ENCODE data around the gene AVPR2. TPM values are rescaled to one million over a fixed set of nuclear protein-coding genes. Genes with fewer than 3 reads are reported as not detected.

Gene AVPR2
- total RNA-seq, 2 experiments from 2014 or later: not detected

- H3K4me1 Mint-ChIP-seq: peaks cover 30% of the 10 kb centered on the region
Measured at GRCh38 chrX:153906126-153906917, 1.8 kb downstream of the AVPR2 start.

DNA sequence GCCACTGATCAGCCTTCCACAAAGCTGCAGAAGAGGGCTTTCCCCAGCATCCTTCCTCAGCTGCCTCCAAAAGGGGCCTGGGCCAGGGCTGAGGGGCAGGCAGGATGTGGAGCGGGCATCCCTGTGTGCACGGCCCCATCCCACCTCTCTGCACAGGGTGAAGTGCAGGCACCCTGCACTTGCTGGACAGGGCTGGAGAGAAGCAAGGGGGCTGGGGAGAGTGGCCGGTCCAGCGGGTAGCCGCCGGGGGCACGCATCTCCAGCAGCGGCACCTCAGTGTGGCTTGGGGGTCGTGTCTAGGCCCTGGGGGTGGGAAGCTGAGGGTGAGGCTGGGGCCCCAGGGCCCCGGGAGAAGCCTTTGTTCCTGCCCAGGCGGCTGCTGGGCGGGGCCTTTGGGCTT lies 3.0 kb downstream of the AVPR2 start:
- H3K36me3 Mint-ChIP-seq (ENCODE audit: low read depth): peaks cover 13% of the 10 kb centered on the region
- CTCF ChIA-PET: no interaction called here
- no peak for DNase-seq
- H3K4me3 Mint-ChIP-seq: no peak overlapping the region
- H3K27ac Mint-ChIP-seq: no peak overlapping the region
- no peaks in the 10 kb centered on the region for H3K9me3 Mint-ChIP-seq
- no peaks in the 10 kb centered on the region for H3K27me3 Mint-ChIP-seq
- POLR2A ChIA-PET: interaction anchor here (1.1 to 9.4 kb wide), 5 partner anchors 10 to 126 kb away, joined by 3 to 114 read pairs (median 5); partner anchors contain the start of genes ARHGAP4, IDH3G and SSR4
- H3K4me1 Mint-ChIP-seq: peaks cover 24% of the 10 kb centered on the region

More at GRCh38 chrX:153906126-153906917, 1.8 kb downstream of the AVPR2 start:
- H3K36me3 Mint-ChIP-seq (ENCODE audit: low read depth): peaks cover 7% of the 10 kb centered on the region
- no peak overlapping the region for H3K4me3 Mint-ChIP-seq
- ChIA-PET CTCF (interaction anchor here (0.9 kb wide), 1 partner anchor 41 kb away, joined by 3 read pairs; no protein-coding TSS in a partner anchor), POLR2A (interaction anchor here (0.8 to 9.4 kb wide), 6 partner anchors 11 to 459 kb away, joined by 3 to 114 read pairs (median 4); partner anchors contain the start of genes ARHGAP4, IDH3G and SSR4)
- no peak for DNase-seq
- H3K27me3 Mint-ChIP-seq: no peaks in the 10 kb centered on the region
- H3K27ac Mint-ChIP-seq: peak overlapping the region; percentile 16
- no peaks in the 10 kb centered on the region for H3K9me3 Mint-ChIP-seq

DNA sequence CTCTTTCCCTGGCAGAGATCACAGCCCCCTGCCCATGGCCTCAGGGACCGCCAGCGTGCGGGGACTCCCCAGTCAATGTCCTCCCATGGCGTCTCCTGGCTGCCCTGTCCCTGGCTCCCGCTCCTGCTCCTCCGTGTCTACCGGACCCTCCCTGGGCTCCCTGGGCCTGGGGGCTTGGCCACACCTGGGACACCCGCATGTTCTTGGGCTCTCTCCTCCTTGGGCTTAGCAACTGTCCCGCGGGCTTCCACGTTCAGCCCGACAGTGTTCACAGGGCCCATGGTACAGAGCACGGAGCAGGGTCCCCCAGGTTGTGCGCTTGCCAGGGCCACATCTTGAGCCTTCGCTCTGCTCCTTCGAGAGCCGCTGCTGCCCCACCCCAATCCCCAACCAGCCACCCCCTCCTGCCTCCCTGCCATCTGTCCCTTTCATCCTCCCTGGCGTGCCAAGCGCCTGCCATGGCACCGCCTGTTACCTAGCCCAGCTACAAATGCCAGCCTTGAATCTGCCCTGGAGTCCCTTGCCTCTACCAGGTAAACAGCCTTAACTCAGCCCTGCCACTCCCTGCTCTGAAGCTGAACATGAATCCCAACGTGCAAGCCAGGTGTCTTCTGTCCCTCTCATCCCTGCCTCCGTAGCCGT lies 3.9 kb downstream of the AVPR2 start:
- ChIA-PET CTCF (no interaction called here), POLR2A (interaction anchor here (1.7 to 9.4 kb wide), 2 partner anchors 17 to 58 kb away, joined by 4 to 114 read pairs; partner anchors contain the start of gene ARHGAP4)

DNA sequence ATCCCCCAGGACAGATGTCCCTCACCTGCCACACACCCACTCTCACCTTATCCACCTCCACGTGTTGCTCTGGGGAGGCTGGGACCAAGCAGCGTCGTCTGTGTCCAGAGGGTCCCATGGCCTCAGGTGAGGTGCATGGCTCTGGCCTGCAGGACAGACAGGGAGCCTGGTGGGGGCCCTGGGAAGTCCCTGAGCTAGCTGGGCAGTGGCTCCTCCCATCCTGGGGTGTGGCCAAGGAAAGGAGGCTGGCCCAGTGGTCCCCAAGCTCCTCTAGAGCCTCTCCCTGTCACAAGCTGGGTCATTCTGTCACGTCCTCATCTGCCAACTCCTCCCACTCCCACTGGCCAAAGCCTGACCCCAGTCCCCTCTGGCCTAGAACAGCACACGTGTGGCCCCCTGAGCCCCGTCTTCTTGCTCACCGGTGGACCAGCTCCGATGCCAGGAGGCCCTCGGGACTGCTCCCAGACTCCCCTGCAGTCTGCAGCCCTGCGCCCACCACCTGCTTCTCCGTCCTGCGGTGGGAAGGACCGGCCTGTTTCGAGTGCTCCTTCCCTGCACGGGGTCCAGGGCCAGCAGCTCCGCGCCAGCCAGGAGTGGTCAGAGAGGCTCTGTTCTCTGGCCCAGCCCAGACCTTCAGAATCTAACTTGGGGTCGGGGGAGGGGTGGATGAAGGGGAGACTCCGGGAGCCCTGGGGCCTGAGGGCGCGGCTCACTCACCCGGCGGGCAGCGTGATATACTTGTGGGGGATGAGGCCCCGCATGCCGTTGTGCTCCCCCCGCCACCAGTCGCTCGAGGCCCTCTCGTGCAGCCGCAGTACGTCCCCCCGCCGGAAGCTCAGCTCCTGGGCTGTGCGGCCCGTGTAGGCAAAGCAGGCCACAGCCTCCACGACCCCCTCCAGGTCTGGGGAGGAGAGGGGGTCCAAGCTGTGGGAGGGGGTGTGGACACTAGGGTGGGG lies 4.8 kb downstream of the AVPR2 start:
- peaks cover 12% of the 10 kb centered on the region for H3K4me1 Mint-ChIP-seq
- no peak for DNase-seq
- H3K36me3 Mint-ChIP-seq (ENCODE audit: low read depth): peaks cover 16% of the 10 kb centered on the region
- no peaks in the 10 kb centered on the region for H3K27me3 Mint-ChIP-seq
- no peak overlapping the region for H3K27ac Mint-ChIP-seq
- H3K4me3 Mint-ChIP-seq: no peak overlapping the region
- no peaks in the 10 kb centered on the region for H3K9me3 Mint-ChIP-seq
- ChIA-PET POLR2A (interaction anchor here (1.1 to 9.4 kb wide), 3 partner anchors 16 to 60 kb away, joined by 3 to 114 read pairs (median 4); partner anchors contain the start of gene ARHGAP4), CTCF (no interaction called here)

More for the DNA sequence above, 3.9 kb downstream of the AVPR2 start:
- no peak for DNase-seq
- Mint-ChIP-seq H3K4me3 (no peak overlapping the region), H3K36me3 (ENCODE audit: low read depth) (peaks cover 13% of the 10 kb centered on the region), H3K4me1 (peaks cover 21% of the 10 kb centered on the region), H3K27me3 (no peaks in the 10 kb centered on the region), H3K9me3 (no peaks in the 10 kb centered on the region), H3K27ac (no peak overlapping the region)

DNA sequence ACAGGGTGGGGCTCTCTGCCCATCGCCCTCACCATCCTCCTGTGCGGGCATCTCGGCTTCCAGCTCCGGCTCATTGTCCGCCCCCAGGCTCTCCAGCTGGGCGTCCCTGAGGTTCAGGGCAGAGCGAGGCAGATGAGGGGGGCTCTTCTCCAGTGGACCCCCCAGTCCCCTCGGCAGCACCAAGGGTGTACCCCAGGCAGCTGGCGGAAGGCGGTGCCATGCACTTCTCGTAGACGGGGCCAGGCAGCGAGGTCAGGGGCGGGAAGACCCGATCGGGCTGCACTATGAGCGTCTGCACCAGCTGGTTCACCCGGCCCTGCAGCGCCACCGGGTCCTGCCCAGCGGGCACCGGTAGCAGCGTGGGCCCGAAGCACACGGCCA lies 5.5 kb downstream of the AVPR2 start:
- H3K27ac Mint-ChIP-seq: no peak overlapping the region
- H3K36me3 Mint-ChIP-seq (ENCODE audit: low read depth): peaks cover 16% of the 10 kb centered on the region
- no peak overlapping the region for H3K4me3 Mint-ChIP-seq
- no peaks in the 10 kb centered on the region for H3K27me3 Mint-ChIP-seq
- POLR2A ChIA-PET: interaction anchor here (9.4 kb wide), 1 partner anchor 15 kb away, joined by 114 read pairs; the partner anchor contains the start of gene ARHGAP4
- no peak for DNase-seq
- CTCF ChIA-PET: no interaction called here
- H3K4me1 Mint-ChIP-seq: peaks cover 10% of the 10 kb centered on the region
- no peaks in the 10 kb centered on the region for H3K9me3 Mint-ChIP-seq

DNA sequence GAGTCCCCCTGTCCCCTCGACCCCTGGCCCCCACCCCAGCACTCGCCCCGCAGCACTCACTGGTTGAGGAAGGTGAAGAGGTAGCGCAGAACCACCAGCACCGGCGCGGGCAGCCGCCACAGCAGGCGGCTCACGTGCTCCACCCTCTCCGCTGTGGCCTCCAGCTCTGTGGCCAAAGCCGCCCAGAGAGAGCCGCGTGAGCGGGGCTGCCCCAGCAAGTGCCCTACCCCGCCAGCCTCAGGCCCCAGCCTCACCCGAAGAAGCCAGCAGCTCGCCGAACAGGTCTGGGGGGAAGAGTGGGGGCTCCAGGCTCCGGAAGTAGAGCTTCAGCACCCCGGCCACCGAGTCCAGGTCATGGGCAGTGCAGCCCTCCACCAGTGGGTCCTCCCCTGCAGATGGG lies 6.0 kb downstream of the AVPR2 start:
- POLR2A ChIA-PET: interaction anchor here (9.4 kb wide), 1 partner anchor 15 kb away, joined by 114 read pairs; the partner anchor contains the start of gene ARHGAP4
- Mint-ChIP-seq H3K27ac (no peak overlapping the region), H3K36me3 (ENCODE audit: low read depth) (peaks cover 16% of the 10 kb centered on the region), H3K9me3 (no peaks in the 10 kb centered on the region), H3K4me3 (no peak overlapping the region), H3K4me1 (peaks cover 9% of the 10 kb centered on the region), H3K27me3 (no peaks in the 10 kb centered on the region)
- CTCF ChIA-PET: interaction anchor here (1.0 kb wide), 1 partner anchor 15 kb away, joined by 3 read pairs; no protein-coding TSS in a partner anchor
- DNase-seq: no peak

DNA sequence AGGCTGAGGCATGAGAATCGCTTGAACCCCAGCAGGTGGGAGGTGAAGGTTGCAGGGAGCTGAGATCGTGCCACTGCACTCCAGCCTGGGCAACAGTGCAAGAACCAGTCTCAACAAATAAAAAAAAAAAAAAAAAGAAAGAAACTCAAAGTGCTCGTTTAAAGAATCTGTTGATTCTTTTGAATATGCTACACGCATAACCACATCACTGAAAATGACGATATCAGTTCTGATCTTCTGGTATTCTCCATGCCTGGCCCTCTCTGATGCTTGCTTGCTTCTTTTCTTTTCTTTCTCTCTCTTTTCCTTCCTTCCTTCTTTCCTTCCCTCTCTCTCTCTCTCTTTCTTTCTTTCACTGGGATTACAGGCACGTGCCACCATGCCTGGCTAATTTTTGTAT lies 7.3 kb downstream of the AVPR2 start:
- no peaks in the 10 kb centered on the region for H3K27me3 Mint-ChIP-seq
- H3K4me1 Mint-ChIP-seq: peaks cover 6% of the 10 kb centered on the region
- H3K9me3 Mint-ChIP-seq: no peaks in the 10 kb centered on the region
- ChIA-PET POLR2A (interaction anchor here (9.4 kb wide), 1 partner anchor 14 kb away, joined by 114 read pairs; the partner anchor contains the start of gene ARHGAP4), CTCF (no interaction called here)
- H3K27ac Mint-ChIP-seq: no peak overlapping the region
- peaks cover 26% of the 10 kb centered on the region for H3K36me3 Mint-ChIP-seq (ENCODE audit: low read depth)
- no peak for DNase-seq
- H3K4me3 Mint-ChIP-seq: no peak overlapping the region

DNA sequence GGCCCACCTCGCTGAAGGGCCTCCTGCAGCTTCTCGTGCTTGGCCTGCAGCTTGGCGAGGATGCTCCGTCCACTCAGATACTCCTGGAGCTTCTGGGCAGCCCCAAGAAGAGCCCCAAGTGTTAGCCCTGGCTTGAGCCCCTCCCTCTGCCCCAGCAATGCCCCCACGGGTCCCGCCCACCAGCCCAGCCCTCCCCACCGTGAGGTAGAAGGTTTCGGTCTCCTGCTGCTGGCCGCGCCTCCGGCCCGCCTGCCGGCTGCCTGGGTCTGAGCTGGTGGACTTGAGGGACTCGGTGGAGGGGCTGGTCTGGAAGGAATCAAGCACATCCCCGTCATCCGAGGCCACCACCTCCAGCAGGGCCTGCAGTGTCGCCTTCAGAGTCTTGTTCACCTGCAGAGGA lies 8.7 kb downstream of the AVPR2 start:
- CTCF ChIA-PET: interaction anchor here (1.2 kb wide), 1 partner anchor 34 kb away, joined by 3 read pairs; no protein-coding TSS in a partner anchor
- no peak for DNase-seq
- Mint-ChIP-seq H3K27me3 (no peaks in the 10 kb centered on the region), H3K27ac (no peak overlapping the region), H3K4me1 (peaks cover 6% of the 10 kb centered on the region), H3K9me3 (no peaks in the 10 kb centered on the region), H3K4me3 (no peak overlapping the region), H3K36me3 (ENCODE audit: low read depth) (peaks cover 32% of the 10 kb centered on the region)
- POLR2A ChIA-PET: interaction anchor here (9.4 kb wide), 1 partner anchor 12 kb away, joined by 114 read pairs; the partner anchor contains the start of gene ARHGAP4

DNA sequence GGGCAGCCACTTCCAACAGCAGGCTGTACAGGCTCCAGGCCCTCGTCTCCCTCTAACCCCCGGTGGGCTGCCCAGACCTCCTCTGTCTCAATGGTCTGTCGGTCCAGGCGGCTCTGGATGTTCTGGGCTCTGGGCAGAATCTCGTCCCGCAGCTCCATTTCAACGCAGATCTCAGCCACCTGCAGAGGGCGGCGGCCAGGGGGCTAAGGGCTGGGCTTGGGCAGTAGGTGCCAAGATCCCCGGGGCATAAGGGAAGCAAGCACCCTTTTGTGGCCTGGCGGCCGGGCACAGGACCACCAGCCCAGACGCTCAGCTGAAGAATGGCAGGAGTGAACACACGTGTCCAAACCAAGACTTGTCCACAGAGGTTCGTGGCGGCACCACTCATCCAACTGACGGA lies 9.2 kb downstream of the AVPR2 start:
- H3K27me3 Mint-ChIP-seq: no peaks in the 10 kb centered on the region
- H3K4me3 Mint-ChIP-seq: no peak overlapping the region
- no peak for DNase-seq
- POLR2A ChIA-PET: interaction anchor here (0.6 to 9.4 kb wide), 2 partner anchors 12 to 149 kb away, joined by 3 to 114 read pairs; partner anchors contain the start of genes ARHGAP4 and PLXNB3
- peaks cover 37% of the 10 kb centered on the region for H3K36me3 Mint-ChIP-seq (ENCODE audit: low read depth)
- no peaks in the 10 kb centered on the region for H3K9me3 Mint-ChIP-seq
- H3K4me1 Mint-ChIP-seq: peaks cover 6% of the 10 kb centered on the region
- H3K27ac Mint-ChIP-seq: no peak overlapping the region
- CTCF ChIA-PET: interaction anchor here (1.2 kb wide), 1 partner anchor 33 kb away, joined by 3 read pairs; no protein-coding TSS in a partner anchor

DNA sequence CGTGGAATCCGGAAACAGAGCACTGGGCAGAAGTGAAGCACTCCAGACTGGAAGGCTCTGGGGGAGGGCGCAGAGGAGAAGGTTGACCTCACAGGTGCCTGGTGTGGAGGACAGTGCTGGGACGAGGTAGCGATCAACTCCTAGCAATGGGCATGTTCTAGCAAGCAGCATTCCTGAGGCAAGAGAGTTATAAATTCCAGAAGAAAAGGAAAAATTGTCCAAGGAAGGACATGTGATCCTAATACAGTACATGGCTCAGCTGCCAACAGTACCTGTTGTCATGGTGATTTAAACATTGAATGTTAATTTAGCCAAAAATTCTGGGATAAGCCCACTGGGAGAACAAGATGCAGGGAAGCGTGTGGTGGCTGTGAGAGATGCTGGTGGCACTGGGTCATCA lies 13.4 kb downstream of the AVPR2 start:
- Mint-ChIP-seq H3K27me3 (no peaks in the 10 kb centered on the region), H3K4me1 (peaks cover 21% of the 10 kb centered on the region), H3K9me3 (no peaks in the 10 kb centered on the region), H3K4me3 (no peak overlapping the region), H3K36me3 (ENCODE audit: low read depth) (peaks cover 45% of the 10 kb centered on the region), H3K27ac (no peak overlapping the region)
- ChIA-PET POLR2A (interaction anchor here (1.1 kb wide), 1 partner anchor 11 kb away, joined by 3 read pairs; no protein-coding TSS in a partner anchor), CTCF (interaction anchor here (1.3 kb wide), 1 partner anchor 11 kb away, joined by 3 read pairs; no protein-coding TSS in a partner anchor)
- no peak for DNase-seq

DNA sequence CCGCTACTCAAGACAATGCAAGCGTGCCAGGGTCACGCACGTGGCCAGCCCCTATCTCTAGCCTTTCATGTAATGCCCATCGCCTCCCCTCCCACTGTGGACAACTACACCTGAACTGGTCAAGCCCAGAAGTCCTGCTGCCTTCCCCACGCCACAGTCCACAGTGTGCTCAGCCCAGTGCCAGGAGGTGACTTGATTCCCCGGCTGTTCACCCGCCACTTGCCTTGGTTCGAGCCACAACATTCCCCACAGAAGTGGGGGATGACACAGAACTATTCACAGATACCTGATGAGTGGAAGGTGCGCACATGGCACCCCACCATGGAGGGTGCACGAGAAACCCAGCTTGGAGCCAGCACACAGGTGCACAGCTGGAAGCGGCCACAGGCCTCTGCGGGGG lies 14.8 kb downstream of the AVPR2 start:
- DNase-seq: no peak
- Mint-ChIP-seq H3K36me3 (ENCODE audit: low read depth) (peaks cover 51% of the 10 kb centered on the region), H3K27me3 (no peaks in the 10 kb centered on the region), H3K4me3 (no peak overlapping the region), H3K4me1 (peaks cover 30% of the 10 kb centered on the region), H3K9me3 (no peaks in the 10 kb centered on the region), H3K27ac (no peak overlapping the region)
- ChIA-PET CTCF (interaction anchor here (1.1 kb wide), 1 partner anchor 28 kb away, joined by 4 read pairs; no protein-coding TSS in a partner anchor), POLR2A (interaction anchor here (1.5 to 2.2 kb wide), 2 partner anchors 13 to 26 kb away, joined by 3 to 5 read pairs; partner anchors contain the start of gene RENBP)

GRCh38 chrX:153920546-153920945 lies 16.1 kb downstream of the AVPR2 start:
- no peaks in the 10 kb centered on the region for H3K9me3 Mint-ChIP-seq
- peaks cover 63% of the 10 kb centered on the region for H3K36me3 Mint-ChIP-seq (ENCODE audit: low read depth)
- H3K4me3 Mint-ChIP-seq: no peak overlapping the region
- H3K4me1 Mint-ChIP-seq: peaks cover 31% of the 10 kb centered on the region
- POLR2A ChIA-PET: interaction anchor here (1.5 to 2.2 kb wide), 2 partner anchors 14 to 24 kb away, joined by 3 to 5 read pairs; partner anchors contain the start of gene RENBP
- no peak overlapping the region for H3K27ac Mint-ChIP-seq
- H3K27me3 Mint-ChIP-seq: no peaks in the 10 kb centered on the region
- CTCF ChIA-PET: interaction anchor here (10.4 kb wide), 1 partner anchor 28 kb away, joined by 148 read pairs; the partner anchor contains the start of gene RENBP
- DNase-seq: no peak

Measured in activated CD4-positive, alpha-beta memory T cell treated with anti-CD3 and anti-CD28 coated beads, Interleukin-2, amount 10 ng/mL, durations not matched to agents 7 days and 5 days (primary cell).